ENCODE measurements around the gene ADAMTS1.

The ADAMTS1 gene

DNA sequence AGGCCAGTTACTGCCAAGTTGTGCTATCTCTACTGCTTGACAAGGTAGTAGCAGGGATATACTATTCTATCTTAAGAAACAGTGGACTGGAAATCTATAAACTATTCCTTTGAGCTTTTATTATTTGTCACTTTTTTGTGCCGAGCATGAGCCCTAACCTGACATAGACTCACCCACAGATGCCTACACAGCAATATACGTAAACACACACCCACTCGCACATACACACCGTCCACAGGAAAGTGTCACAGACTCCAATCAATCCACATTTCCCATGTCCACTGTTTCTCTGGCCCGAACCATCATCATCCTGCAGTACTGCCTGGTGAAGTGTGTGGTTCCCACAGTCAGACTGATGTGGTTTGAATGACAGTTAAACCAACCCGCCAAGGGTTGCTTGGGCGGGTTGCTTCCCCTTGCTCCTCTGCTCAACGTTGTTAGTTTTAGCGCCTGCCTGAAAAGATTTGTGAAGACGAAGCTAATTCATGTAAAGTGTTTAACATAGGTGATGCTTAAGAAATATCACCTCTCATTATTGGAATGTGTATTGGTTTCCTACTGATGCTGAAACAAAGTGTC lies 47.2 kb downstream of the ADAMTS1 start:
- no peak overlapping the region for H3K18ac ChIP-seq (ENCODE audit: low read length)
- no CpG with 5 or more reads among the region's 10 CpGs for WGBS (ENCODE audit: extremely low coverage, insufficient coverage, low lambda C conversion rate)
- H3K27ac ChIP-seq (ENCODE audit: low read depth, low read length): no peak overlapping the region
- no peak overlapping the region for H2BK15ac ChIP-seq (replicated peaks; ENCODE audit: low read depth)
- no peak overlapping the region for H3K4me3 ChIP-seq (ENCODE audit: low read length)
- H3K79me2 ChIP-seq (ENCODE audit: control insufficient read depth, insufficient read depth, low read length): no peaks in the 10 kb centered on the region
- H3K23ac ChIP-seq (ENCODE audit: low read length): no peak overlapping the region
- H3K4ac ChIP-seq (ENCODE audit: low read depth, low read length): no peak overlapping the region
- no peak overlapping the region for H2AK5ac ChIP-seq (ENCODE audit: low read length)
- no peak overlapping the region for H3K9ac ChIP-seq (ENCODE audit: low read length)
- H3K36me3 ChIP-seq (ENCODE audit: control insufficient read depth, insufficient read depth, low read length): no peaks in the 10 kb centered on the region
- no peak overlapping the region for H4K8ac ChIP-seq (ENCODE audit: low read depth, low read length)
- H4K5ac ChIP-seq (ENCODE audit: low read length): no peak overlapping the region
- no peak overlapping the region for H3K56ac ChIP-seq (ENCODE audit: low read length)
- no peaks in the 10 kb centered on the region for H3K79me1 ChIP-seq (ENCODE audit: low read length)
- no peak for DNase-seq
- no peak overlapping the region for H2BK5ac ChIP-seq (ENCODE audit: low read length)
- no peak overlapping the region for H2BK120ac ChIP-seq (ENCODE audit: low read depth, low read length)
- H3K4me1 ChIP-seq (ENCODE audit: control insufficient read depth, low read depth, low read length): no peaks in the 10 kb centered on the region
- H3K27me3 ChIP-seq (ENCODE audit: insufficient read depth, low read length, poor library complexity): no peaks in the 10 kb centered on the region
- no peak overlapping the region for H3K4me2 ChIP-seq (ENCODE audit: low read length)

DNA sequence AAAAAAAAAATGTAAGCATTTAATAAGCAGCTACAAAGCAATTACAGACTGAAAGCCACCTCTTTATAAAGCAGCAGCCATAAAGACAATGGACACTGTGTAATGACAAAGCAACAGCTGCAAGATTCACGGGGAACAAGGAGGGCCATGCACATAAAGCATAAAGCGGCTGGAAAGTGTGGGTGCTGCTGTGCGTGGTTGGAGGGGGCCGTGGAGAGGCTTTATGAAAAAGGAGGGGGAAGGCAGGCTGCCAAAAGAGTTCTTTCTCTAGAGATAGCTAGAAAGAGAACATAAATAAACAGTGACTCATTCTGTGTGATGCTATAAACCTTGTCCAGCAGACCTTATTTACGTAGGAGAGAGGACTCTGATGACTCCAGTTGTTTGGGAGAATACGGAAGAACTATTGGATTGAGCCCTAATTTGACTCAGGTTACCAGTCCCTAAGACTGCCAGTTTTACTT lies 49.3 kb downstream of the ADAMTS1 start:
- Histone ChIP-seq H3K4me2 (ENCODE audit: low read length) (no peak overlapping the region), H4K8ac (ENCODE audit: low read depth, low read length) (no peak overlapping the region), H3K79me2 (ENCODE audit: control insufficient read depth, insufficient read depth, low read length) (no peaks in the 10 kb centered on the region), H3K9ac (ENCODE audit: low read length) (no peak overlapping the region), H3K56ac (ENCODE audit: low read length) (no peak overlapping the region), H2AK5ac (ENCODE audit: low read length) (no peak overlapping the region), H3K23ac (ENCODE audit: low read length) (no peak overlapping the region), H4K5ac (ENCODE audit: low read length) (no peak overlapping the region), H3K4me1 (ENCODE audit: control insufficient read depth, low read depth, low read length) (no peaks in the 10 kb centered on the region), H3K27ac (ENCODE audit: low read depth, low read length) (no peak overlapping the region), H3K27me3 (ENCODE audit: insufficient read depth, low read length, poor library complexity) (no peaks in the 10 kb centered on the region), H2BK120ac (ENCODE audit: low read depth, low read length) (no peak overlapping the region), H3K79me1 (ENCODE audit: low read length) (no peaks in the 10 kb centered on the region), H3K4me3 (ENCODE audit: low read length) (no peak overlapping the region), H2BK5ac (ENCODE audit: low read length) (no peak overlapping the region), H3K36me3 (ENCODE audit: control insufficient read depth, insufficient read depth, low read length) (no peaks in the 10 kb centered on the region), H2BK15ac (replicated peaks; ENCODE audit: low read depth) (no peak overlapping the region), H3K18ac (ENCODE audit: low read length) (no peak overlapping the region), H3K4ac (ENCODE audit: low read depth, low read length) (no peak overlapping the region)
- DNase-seq: no peak
- WGBS (ENCODE audit: extremely low coverage, insufficient coverage, low lambda C conversion rate): no CpG with 5 or more reads among the region's 6 CpGs

DNA sequence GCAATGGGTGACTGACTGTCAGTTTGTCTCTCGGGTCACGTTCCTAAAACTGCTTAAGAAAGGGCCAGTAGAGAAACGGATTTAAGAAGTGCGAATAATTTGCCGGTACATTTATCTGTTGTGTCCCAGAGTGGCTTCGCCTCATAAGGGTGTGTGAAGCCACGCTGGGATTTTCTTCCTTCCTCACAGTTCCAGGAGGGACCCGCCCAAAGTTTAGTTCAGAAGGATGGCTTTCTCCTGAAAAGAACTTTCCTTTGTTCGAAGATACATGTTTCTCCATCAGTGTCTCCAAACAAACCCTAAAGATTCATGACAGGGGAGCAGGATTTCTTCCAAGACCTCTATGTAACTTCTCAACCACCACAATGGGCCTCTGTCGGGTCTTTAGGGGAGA lies 49.8 kb downstream of the ADAMTS1 start:
- no peak for DNase-seq
- no peaks in the 10 kb centered on the region for H3K36me3 ChIP-seq (ENCODE audit: control insufficient read depth, insufficient read depth, low read length)
- no peaks in the 10 kb centered on the region for H3K27me3 ChIP-seq (ENCODE audit: insufficient read depth, low read length, poor library complexity)
- no peak overlapping the region for H3K4ac ChIP-seq (ENCODE audit: low read depth, low read length)
- no peak overlapping the region for H2BK15ac ChIP-seq (replicated peaks; ENCODE audit: low read depth)
- H4K5ac ChIP-seq (ENCODE audit: low read length): no peak overlapping the region
- H2BK120ac ChIP-seq (ENCODE audit: low read depth, low read length): no peak overlapping the region
- H2BK5ac ChIP-seq (ENCODE audit: low read length): no peak overlapping the region
- no peak overlapping the region for H4K8ac ChIP-seq (ENCODE audit: low read depth, low read length)
- no peak overlapping the region for H3K27ac ChIP-seq (ENCODE audit: low read depth, low read length)
- H3K4me3 ChIP-seq (ENCODE audit: low read length): no peak overlapping the region
- WGBS (ENCODE audit: extremely low coverage, insufficient coverage, low lambda C conversion rate): no CpG with 5 or more reads among the region's 10 CpGs
- no peak overlapping the region for H3K23ac ChIP-seq (ENCODE audit: low read length)
- no peak overlapping the region for H3K18ac ChIP-seq (ENCODE audit: low read length)
- no peaks in the 10 kb centered on the region for H3K79me1 ChIP-seq (ENCODE audit: low read length)
- no peak overlapping the region for H3K9ac ChIP-seq (ENCODE audit: low read length)
- no peaks in the 10 kb centered on the region for H3K4me1 ChIP-seq (ENCODE audit: control insufficient read depth, low read depth, low read length)
- no peak overlapping the region for H3K4me2 ChIP-seq (ENCODE audit: low read length)
- no peaks in the 10 kb centered on the region for H3K79me2 ChIP-seq (ENCODE audit: control insufficient read depth, insufficient read depth, low read length)
- no peak overlapping the region for H3K56ac ChIP-seq (ENCODE audit: low read length)
- no peak overlapping the region for H2AK5ac ChIP-seq (ENCODE audit: low read length)

DNA sequence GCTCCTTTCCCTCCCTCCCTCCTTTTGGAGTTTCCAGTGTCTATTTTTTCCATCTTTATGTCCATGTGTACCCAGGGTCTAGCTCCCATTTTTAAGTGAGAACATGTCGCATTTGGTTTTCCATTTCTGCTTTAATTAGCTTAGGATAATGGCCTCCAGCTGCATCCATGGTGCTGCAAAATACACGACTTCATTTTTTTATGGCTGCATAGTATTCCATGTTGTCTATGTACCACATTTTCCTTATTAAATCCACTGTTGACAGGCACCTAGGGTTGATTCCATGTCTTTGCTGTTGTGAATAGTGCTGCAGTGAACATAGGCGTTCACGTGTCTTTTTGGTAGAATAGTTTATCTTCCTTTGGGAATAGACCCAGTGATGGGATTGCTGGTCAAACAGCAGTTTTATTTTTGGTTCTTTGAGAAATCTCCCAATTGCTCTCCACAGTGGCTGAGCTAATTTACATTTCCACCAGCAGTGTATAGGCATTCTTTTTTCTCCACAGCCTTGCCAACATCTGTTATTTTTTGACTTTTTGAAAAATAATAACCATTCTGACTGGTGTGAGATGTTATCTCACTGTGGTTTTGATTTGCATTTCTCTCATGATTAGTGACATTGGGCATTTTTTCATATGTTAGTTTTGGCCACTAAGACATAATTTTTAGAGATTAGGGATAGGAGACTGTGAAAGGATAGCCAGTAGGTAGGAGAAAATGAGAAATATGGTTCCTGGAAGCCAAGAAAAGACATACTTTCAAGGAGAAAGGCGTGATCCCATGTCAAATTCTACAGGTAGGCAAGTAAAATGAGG lies 50.4 kb downstream of the ADAMTS1 start:
- H3K27ac ChIP-seq (ENCODE audit: low read depth, low read length): no peak overlapping the region
- H3K4ac ChIP-seq (ENCODE audit: low read depth, low read length): no peak overlapping the region
- H3K9ac ChIP-seq (ENCODE audit: low read length): no peak overlapping the region
- no peak overlapping the region for H3K4me3 ChIP-seq (ENCODE audit: low read length)
- H4K5ac ChIP-seq (ENCODE audit: low read length): no peak overlapping the region
- no peaks in the 10 kb centered on the region for H3K79me2 ChIP-seq (ENCODE audit: control insufficient read depth, insufficient read depth, low read length)
- H2AK5ac ChIP-seq (ENCODE audit: low read length): no peak overlapping the region
- no peak overlapping the region for H2BK15ac ChIP-seq (replicated peaks; ENCODE audit: low read depth)
- H4K8ac ChIP-seq (ENCODE audit: low read depth, low read length): no peak overlapping the region
- no CpG with 5 or more reads among the region's 5 CpGs for WGBS (ENCODE audit: extremely low coverage, insufficient coverage, low lambda C conversion rate)
- H3K18ac ChIP-seq (ENCODE audit: low read length): no peak overlapping the region
- no peaks in the 10 kb centered on the region for H3K4me1 ChIP-seq (ENCODE audit: control insufficient read depth, low read depth, low read length)
- H3K56ac ChIP-seq (ENCODE audit: low read length): no peak overlapping the region
- no peaks in the 10 kb centered on the region for H3K36me3 ChIP-seq (ENCODE audit: control insufficient read depth, insufficient read depth, low read length)
- H2BK5ac ChIP-seq (ENCODE audit: low read length): no peak overlapping the region
- H2BK120ac ChIP-seq (ENCODE audit: low read depth, low read length): no peak overlapping the region
- H3K23ac ChIP-seq (ENCODE audit: low read length): no peak overlapping the region
- DNase-seq: no peak
- H3K27me3 ChIP-seq (ENCODE audit: insufficient read depth, low read length, poor library complexity): no peaks in the 10 kb centered on the region
- H3K4me2 ChIP-seq (ENCODE audit: low read length): no peak overlapping the region
- no peaks in the 10 kb centered on the region for H3K79me1 ChIP-seq (ENCODE audit: low read length)

GRCh38 chr21:26790296-26790695 lies 54.9 kb downstream of the ADAMTS1 start:
- Histone ChIP-seq H3K36me3 (ENCODE audit: control insufficient read depth, insufficient read depth, low read length) (no peaks in the 10 kb centered on the region), H3K27ac (ENCODE audit: low read depth, low read length) (no peak overlapping the region), H2BK5ac (ENCODE audit: low read length) (no peak overlapping the region), H3K4ac (ENCODE audit: low read depth, low read length) (no peak overlapping the region), H3K79me1 (ENCODE audit: low read length) (no peaks in the 10 kb centered on the region), H4K5ac (ENCODE audit: low read length) (no peak overlapping the region), H3K4me2 (ENCODE audit: low read length) (no peak overlapping the region), H3K56ac (ENCODE audit: low read length) (no peak overlapping the region), H2AK5ac (ENCODE audit: low read length) (no peak overlapping the region), H3K9ac (ENCODE audit: low read length) (no peak overlapping the region), H3K4me1 (ENCODE audit: control insufficient read depth, low read depth, low read length) (no peaks in the 10 kb centered on the region), H3K18ac (ENCODE audit: low read length) (no peak overlapping the region), H4K8ac (ENCODE audit: low read depth, low read length) (no peak overlapping the region), H3K27me3 (ENCODE audit: insufficient read depth, low read length, poor library complexity) (no peaks in the 10 kb centered on the region), H3K79me2 (ENCODE audit: control insufficient read depth, insufficient read depth, low read length) (no peaks in the 10 kb centered on the region), H3K4me3 (ENCODE audit: low read length) (no peak overlapping the region), H2BK15ac (replicated peaks; ENCODE audit: low read depth) (no peak overlapping the region), H2BK120ac (ENCODE audit: low read depth, low read length) (no peak overlapping the region), H3K23ac (ENCODE audit: low read length) (no peak overlapping the region)
- no peak for DNase-seq

GRCh38 chr21:26788790-26789189 lies 56.4 kb downstream of the ADAMTS1 start:
- Histone ChIP-seq H3K23ac (ENCODE audit: low read length) (no peak overlapping the region), H2BK5ac (ENCODE audit: low read length) (no peak overlapping the region), H3K27ac (ENCODE audit: low read depth, low read length) (no peak overlapping the region), H4K5ac (ENCODE audit: low read length) (no peak overlapping the region), H2AK5ac (ENCODE audit: low read length) (no peak overlapping the region), H2BK15ac (replicated peaks; ENCODE audit: low read depth) (no peak overlapping the region), H3K56ac (ENCODE audit: low read length) (no peak overlapping the region), H3K18ac (ENCODE audit: low read length) (no peak overlapping the region), H3K9ac (ENCODE audit: low read length) (no peak overlapping the region), H3K4me3 (ENCODE audit: low read length) (no peak overlapping the region), H2BK120ac (ENCODE audit: low read depth, low read length) (no peak overlapping the region), H3K79me1 (ENCODE audit: low read length) (no peaks in the 10 kb centered on the region), H4K8ac (ENCODE audit: low read depth, low read length) (no peak overlapping the region), H3K4me1 (ENCODE audit: control insufficient read depth, low read depth, low read length) (no peaks in the 10 kb centered on the region), H3K4me2 (ENCODE audit: low read length) (no peak overlapping the region), H3K79me2 (ENCODE audit: control insufficient read depth, insufficient read depth, low read length) (no peaks in the 10 kb centered on the region), H3K27me3 (ENCODE audit: insufficient read depth, low read length, poor library complexity) (no peaks in the 10 kb centered on the region), H3K4ac (ENCODE audit: low read depth, low read length) (no peak overlapping the region), H3K36me3 (ENCODE audit: control insufficient read depth, insufficient read depth, low read length) (no peaks in the 10 kb centered on the region)
- DNase-seq: no peak
- no CpG with 5 or more reads among the region's 8 CpGs for WGBS (ENCODE audit: extremely low coverage, insufficient coverage, low lambda C conversion rate)

Measured in mesendoderm (in vitro differentiated cells).